ENCODE data around the gene FBXL13.
A peak's percentile ranks its signal among the peaks of the same experiment; 100 is the strongest.

Gene FBXL13

GRCh38 chr7:102834466-102834865, 240.1 kb downstream of the FBXL13 start:
- no peak for DNase-seq (ENCODE audit: low read depth)
- no peak for TF ChIP-seq CTCF (conservative IDR thresholded peaks at IDR 0.05; ENCODE audit: low read length)
- H3K4me3 ChIP-seq (ENCODE audit: low read length): no peak overlapping the region

DNA sequence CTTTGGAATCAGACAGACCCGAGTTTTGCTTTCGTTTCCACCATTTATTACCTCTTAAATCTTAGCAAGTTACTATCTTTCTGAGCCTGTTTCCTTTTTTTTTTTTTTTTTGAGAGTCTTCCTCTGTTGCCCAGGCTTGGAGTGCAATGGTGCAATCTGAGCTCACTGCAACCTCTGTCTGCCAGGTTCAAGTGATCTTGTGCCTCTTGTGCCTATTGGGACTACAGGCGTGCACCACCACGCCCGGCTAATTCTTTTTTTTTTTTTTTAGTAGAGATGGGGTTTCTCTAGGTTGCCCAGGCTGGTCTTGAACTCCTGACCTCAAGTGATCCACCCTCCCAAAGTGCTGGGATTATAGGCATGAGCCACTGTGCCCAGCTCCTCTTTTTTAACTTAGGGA, 241.3 kb downstream of the FBXL13 start:
- no peak for TF ChIP-seq CTCF (conservative IDR thresholded peaks at IDR 0.05; ENCODE audit: low read length)
- no peak for DNase-seq (ENCODE audit: low read depth)
- no peak overlapping the region for H3K4me3 ChIP-seq (ENCODE audit: low read length)

- H3K4me3 ChIP-seq (ENCODE audit: low read length): no peak overlapping the region
- DNase-seq (ENCODE audit: low read depth): no peak
- no peak for TF ChIP-seq CTCF (conservative IDR thresholded peaks at IDR 0.05; ENCODE audit: low read length)
Observed at GRCh38 chr7:102832674-102833073, 241.9 kb downstream of the FBXL13 start.

- peak; percentile 88 for DNase-seq (ENCODE audit: low read depth)
- no peak for TF ChIP-seq CTCF (conservative IDR thresholded peaks at IDR 0.05; ENCODE audit: low read length)
- no peak overlapping the region for H3K4me3 ChIP-seq (ENCODE audit: low read length)
Observed at GRCh38 chr7:102830197-102830596, 244.4 kb downstream of the FBXL13 start.

- H3K4me3 ChIP-seq (ENCODE audit: low read length): no peak overlapping the region
- no peak for DNase-seq (ENCODE audit: low read depth)
- TF ChIP-seq CTCF (conservative IDR thresholded peaks at IDR 0.05; ENCODE audit: low read length): no peak
Observed at GRCh38 chr7:102829075-102829474, 245.5 kb downstream of the FBXL13 start.

GRCh38 chr7:102828286-102828685, 246.3 kb downstream of the FBXL13 start:
- H3K4me3 ChIP-seq (ENCODE audit: low read length): no peak overlapping the region
- TF ChIP-seq CTCF (conservative IDR thresholded peaks at IDR 0.05; ENCODE audit: low read length): no peak
- peak; percentile 27 for DNase-seq (ENCODE audit: low read depth)

GRCh38 chr7:102823390-102824119, 251.0 kb downstream of the FBXL13 start:
- DNase-seq (ENCODE audit: low read depth): no peak
- no peak for TF ChIP-seq CTCF (conservative IDR thresholded peaks at IDR 0.05; ENCODE audit: low read length)
- no peak overlapping the region for H3K4me3 ChIP-seq (ENCODE audit: low read length)
